Jurkat, Clone E6-1 (cell line): ENCODE results near the gene FCN2.

Experiments used
- DNase-seq: peaks from one replicate; pipeline ENCODE4 v3.0.0-alpha.2; 2011; ENCODE audit warnings: low read depth, low spot score
- H3K4me3 ChIP-seq: 2 replicates; pipeline ENCODE4 v1.5.1; 2011; ENCODE audit warnings: mild to moderate bottlenecking, low read length, control low read depth, moderate library complexity

Gene FCN2

GRCh38 chr9:134918646-134919045 lies 38.0 kb downstream of the FCN2 start:
- DNase-seq: no peak
- H3K4me3 ChIP-seq: no peak overlapping the region

- H3K4me3 ChIP-seq: no peak overlapping the region
- DNase-seq: no peak
Measured at GRCh38 chr9:134919303-134919702, 38.7 kb downstream of the FCN2 start.

- no peak overlapping the region for H3K4me3 ChIP-seq
- no peak for DNase-seq
Measured at GRCh38 chr9:134922066-134922931, 41.7 kb downstream of the FCN2 start.

GRCh38 chr9:134922932-134923240 lies 42.3 kb downstream of the FCN2 start:
- no peak overlapping the region for H3K4me3 ChIP-seq
- DNase-seq: no peak

GRCh38 chr9:134923466-134923865 lies 42.9 kb downstream of the FCN2 start:
- DNase-seq: no peak
- no peak overlapping the region for H3K4me3 ChIP-seq

GRCh38 chr9:134925011-134925511 lies 44.5 kb downstream of the FCN2 start:
- DNase-seq: no peak

GRCh38 chr9:134928436-134929192 lies 48.0 kb downstream of the FCN2 start:
- no peak overlapping the region for H3K4me3 ChIP-seq
- DNase-seq: no peak

More at GRCh38 chr9:134925011-134925511, 44.5 kb downstream of the FCN2 start:
- H3K4me3 ChIP-seq: no peak overlapping the region

- no peak for DNase-seq
- H3K4me3 ChIP-seq: no peak overlapping the region
Measured at GRCh38 chr9:134929193-134930158, 48.9 kb downstream of the FCN2 start.

- DNase-seq: no peak
- no peak overlapping the region for H3K4me3 ChIP-seq
Measured at GRCh38 chr9:134930398-134930797, 49.8 kb downstream of the FCN2 start.

- DNase-seq: no peak
- no peak overlapping the region for H3K4me3 ChIP-seq
Measured at GRCh38 chr9:134932171-134932570, 51.6 kb downstream of the FCN2 start.

- no peak overlapping the region for H3K4me3 ChIP-seq
- DNase-seq: no peak
Measured at GRCh38 chr9:134932606-134933005, 52.0 kb downstream of the FCN2 start.

- DNase-seq: no peak
- H3K4me3 ChIP-seq: no peak overlapping the region
Measured at GRCh38 chr9:134933076-134933659, 52.6 kb downstream of the FCN2 start.

- H3K4me3 ChIP-seq: no peak overlapping the region
- no peak for DNase-seq
Measured at GRCh38 chr9:134935056-134935640, 54.5 kb downstream of the FCN2 start.

GRCh38 chr9:134935701-134936345 lies 55.2 kb downstream of the FCN2 start:
- no peak overlapping the region for H3K4me3 ChIP-seq

GRCh38 chr9:134936346-134937163 lies 55.9 kb downstream of the FCN2 start:
- DNase-seq: peak; percentile 1
- no peak overlapping the region for H3K4me3 ChIP-seq

More at GRCh38 chr9:134935701-134936345, 55.2 kb downstream of the FCN2 start:
- no peak for DNase-seq
